ENCODE data around the gene PPP1R7.

PPP1R7 gene

DNA sequence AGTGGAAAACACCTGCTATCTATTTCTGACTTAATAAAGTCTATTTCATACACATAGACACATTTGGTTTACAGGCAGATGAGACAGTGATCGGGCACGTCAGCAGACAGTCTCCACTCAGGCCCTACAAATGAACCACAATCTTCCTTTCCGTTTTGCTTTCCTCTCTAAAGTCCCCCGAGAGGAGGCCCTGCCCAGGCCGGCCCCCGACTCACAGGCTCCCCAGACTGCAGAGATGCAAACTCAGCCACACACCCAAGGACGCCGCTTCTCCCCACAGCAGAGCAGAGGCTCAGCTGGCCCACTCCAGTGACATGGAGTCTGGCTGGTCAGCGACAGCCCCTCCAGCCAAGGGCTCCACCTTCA lies 38.8 kb upstream of the PPP1R7 start:
- TF ChIP-seq, protein P1, sequence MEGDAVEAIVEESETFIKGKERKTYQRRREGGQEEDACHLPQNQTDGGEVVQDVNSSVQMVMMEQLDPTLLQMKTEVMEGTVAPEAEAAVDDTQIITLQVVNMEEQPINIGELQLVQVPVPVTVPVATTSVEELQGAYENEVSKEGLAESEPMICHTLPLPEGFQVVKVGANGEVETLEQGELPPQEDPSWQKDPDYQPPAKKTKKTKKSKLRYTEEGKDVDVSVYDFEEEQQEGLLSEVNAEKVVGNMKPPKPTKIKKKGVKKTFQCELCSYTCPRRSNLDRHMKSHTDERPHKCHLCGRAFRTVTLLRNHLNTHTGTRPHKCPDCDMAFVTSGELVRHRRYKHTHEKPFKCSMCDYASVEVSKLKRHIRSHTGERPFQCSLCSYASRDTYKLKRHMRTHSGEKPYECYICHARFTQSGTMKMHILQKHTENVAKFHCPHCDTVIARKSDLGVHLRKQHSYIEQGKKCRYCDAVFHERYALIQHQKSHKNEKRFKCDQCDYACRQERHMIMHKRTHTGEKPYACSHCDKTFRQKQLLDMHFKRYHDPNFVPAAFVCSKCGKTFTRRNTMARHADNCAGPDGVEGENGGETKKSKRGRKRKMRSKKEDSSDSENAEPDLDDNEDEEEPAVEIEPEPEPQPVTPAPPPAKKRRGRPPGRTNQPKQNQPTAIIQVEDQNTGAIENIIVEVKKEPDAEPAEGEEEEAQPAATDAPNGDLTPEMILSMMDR (IDR thresholded peaks at IDR 0.05; ENCODE audit: low read depth, low read length, missing control alignments), result no peak
- in situ Hi-C loops (cut with HindIII; ENCODE audit: low pct_ligation_motif_present, low sequenced_read_pairs), result no loop called here
- Histone ChIP-seq H3K27me3 (replicated peaks) (no peaks in the 10 kb centered on the region), H3K27ac (no peak overlapping the region), H3K4me3 (ENCODE audit: low read depth, low read length) (no peak overlapping the region), H3K36me3 (replicated peaks) (no peaks in the 10 kb centered on the region)
- DNase-seq, result no peak

DNA sequence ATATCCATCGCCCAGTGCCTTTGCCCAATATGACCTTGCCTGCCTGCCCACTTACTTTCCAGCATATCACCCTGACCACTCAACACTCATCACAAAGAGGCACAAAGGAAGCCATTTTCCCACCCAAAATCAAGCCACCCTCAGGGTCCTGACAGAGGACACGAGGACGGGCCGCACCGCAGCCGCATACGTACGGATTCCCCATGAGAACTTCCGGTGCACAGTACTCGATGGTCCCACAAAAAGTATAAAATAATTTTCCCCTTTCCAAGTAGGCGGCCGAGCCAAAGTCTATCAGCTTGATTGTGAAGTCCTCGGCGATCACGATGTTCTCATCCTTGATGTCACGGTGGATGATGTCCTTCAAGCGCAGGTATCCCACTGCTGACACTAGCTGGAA lies 38.2 kb upstream of the PPP1R7 start:
- Histone ChIP-seq H3K27ac (no peak overlapping the region), H3K27me3 (replicated peaks) (no peaks in the 10 kb centered on the region), H3K4me3 (ENCODE audit: low read depth, low read length) (no peak overlapping the region), H3K36me3 (replicated peaks) (no peaks in the 10 kb centered on the region)
- DNase-seq, result no peak
- in situ Hi-C loops (cut with HindIII; ENCODE audit: low pct_ligation_motif_present, low sequenced_read_pairs), result no loop called here
- TF ChIP-seq, protein P1 (IDR thresholded peaks at IDR 0.05; ENCODE audit: low read depth, low read length, missing control alignments), result no peak

DNA sequence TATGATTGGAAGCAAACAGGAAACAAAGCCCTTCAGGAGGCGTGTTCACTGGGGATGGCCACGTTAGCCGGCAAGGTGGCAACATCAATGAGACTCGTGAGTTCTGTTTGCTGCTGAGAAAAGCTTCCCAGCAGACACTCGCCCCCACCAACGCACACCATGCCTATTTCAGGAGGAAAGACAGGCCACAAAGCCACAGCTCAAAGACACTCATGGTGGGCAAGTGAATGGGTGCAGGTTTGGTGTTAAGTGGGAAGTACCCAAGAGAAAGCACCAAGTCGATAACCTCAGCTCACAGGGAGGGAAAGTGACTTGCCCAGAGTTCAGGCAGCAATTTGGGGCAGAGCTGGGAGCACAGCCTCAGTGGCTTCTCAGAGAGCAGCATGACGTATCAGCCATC lies 37.7 kb upstream of the PPP1R7 start:
- Histone ChIP-seq H3K27ac (no peak overlapping the region), H3K36me3 (replicated peaks) (no peaks in the 10 kb centered on the region)

DNA sequence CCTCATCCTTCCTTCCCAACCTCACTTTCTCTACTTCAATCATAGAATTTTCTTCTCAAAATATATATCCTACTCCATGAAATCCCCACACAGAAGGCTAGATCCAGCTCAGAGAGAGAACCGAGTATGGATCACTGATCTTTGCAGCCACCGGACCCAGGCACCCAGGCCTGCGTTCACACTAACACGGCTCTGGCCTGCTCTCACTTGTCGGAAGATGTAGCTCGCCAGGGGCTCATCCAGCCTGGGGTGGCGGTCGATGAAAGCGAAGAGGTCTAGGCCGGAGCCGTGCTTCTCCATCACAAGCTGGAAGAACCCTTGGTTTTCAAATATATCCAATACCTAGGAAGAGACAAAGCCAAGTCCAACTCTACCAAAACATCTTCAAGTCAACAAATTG lies 35.4 kb upstream of the PPP1R7 start:
- no peak overlapping the region for H3K27ac ChIP-seq
- no peak for DNase-seq
- in situ Hi-C loops (cut with HindIII; ENCODE audit: low pct_ligation_motif_present, low sequenced_read_pairs), result no loop called here

More for the DNA sequence above, 37.7 kb upstream of the PPP1R7 start:
- Histone ChIP-seq H3K4me3 (ENCODE audit: low read depth, low read length) (no peak overlapping the region), H3K27me3 (replicated peaks) (no peaks in the 10 kb centered on the region)
- TF ChIP-seq, protein P1 (IDR thresholded peaks at IDR 0.05; ENCODE audit: low read depth, low read length, missing control alignments), result no peak
- DNase-seq, result no peak
- in situ Hi-C loops (cut with HindIII; ENCODE audit: low pct_ligation_motif_present, low sequenced_read_pairs), result no loop called here

DNA sequence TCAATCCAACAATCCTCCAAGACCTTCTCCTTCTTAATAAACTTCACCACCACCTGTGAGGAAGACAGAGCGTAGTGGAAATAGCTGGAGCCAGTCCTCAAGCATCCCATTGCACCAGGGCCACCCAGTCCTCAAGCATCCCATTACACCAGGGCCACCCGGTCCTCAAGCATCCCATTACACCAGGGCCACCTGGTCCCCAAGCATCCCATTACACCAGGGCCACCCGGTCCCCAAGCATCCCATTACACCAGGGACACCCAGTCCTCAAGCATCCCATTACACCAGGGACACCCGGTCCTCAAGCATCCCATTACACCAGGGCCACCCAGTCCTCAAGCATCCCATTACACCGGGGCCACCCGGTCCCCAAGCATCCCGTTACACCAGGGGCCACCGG lies 34.9 kb upstream of the PPP1R7 start:
- H3K4me3 ChIP-seq (ENCODE audit: low read depth, low read length), result no peak overlapping the region
- H3K27ac ChIP-seq, result no peak overlapping the region
- no peaks in the 10 kb centered on the region for H3K36me3 ChIP-seq (replicated peaks)
- DNase-seq, result no peak
- TF ChIP-seq, protein P1 (IDR thresholded peaks at IDR 0.05; ENCODE audit: low read depth, low read length, missing control alignments), result no peak
- H3K27me3 ChIP-seq (replicated peaks), result no peaks in the 10 kb centered on the region
- in situ Hi-C loops (cut with HindIII; ENCODE audit: low pct_ligation_motif_present, low sequenced_read_pairs), result no loop called here

More for the DNA sequence above, 35.4 kb upstream of the PPP1R7 start:
- H3K4me3 ChIP-seq (ENCODE audit: low read depth, low read length), result no peak overlapping the region
- H3K36me3 ChIP-seq (replicated peaks), result no peaks in the 10 kb centered on the region
- TF ChIP-seq, protein P1 (IDR thresholded peaks at IDR 0.05; ENCODE audit: low read depth, low read length, missing control alignments), result no peak
- H3K27me3 ChIP-seq (replicated peaks), result no peaks in the 10 kb centered on the region

Measured in brain microvascular endothelial cell (primary cell).